CD4-positive, alpha-beta T cell treated with Interferon alpha-2 for 1 hour (primary cell): ENCODE measurements around the gene PLEKHA5.
"Not testable (repeated sequence)": the region's sequence is repeated elsewhere in the genome, so short reads cannot be mapped to it uniquely, and the experiment has no call there.

Experiments
- DNase-seq, 2 donors: peaks; one replicate each; pipeline ENCODE4 v3.0.0-alpha.2; 2020 to 2022

The PLEKHA5 gene

GRCh38 chr12:19285793-19286448 is 156.4 kb downstream of the PLEKHA5 start:
- DNase-seq: no peak

DNA sequence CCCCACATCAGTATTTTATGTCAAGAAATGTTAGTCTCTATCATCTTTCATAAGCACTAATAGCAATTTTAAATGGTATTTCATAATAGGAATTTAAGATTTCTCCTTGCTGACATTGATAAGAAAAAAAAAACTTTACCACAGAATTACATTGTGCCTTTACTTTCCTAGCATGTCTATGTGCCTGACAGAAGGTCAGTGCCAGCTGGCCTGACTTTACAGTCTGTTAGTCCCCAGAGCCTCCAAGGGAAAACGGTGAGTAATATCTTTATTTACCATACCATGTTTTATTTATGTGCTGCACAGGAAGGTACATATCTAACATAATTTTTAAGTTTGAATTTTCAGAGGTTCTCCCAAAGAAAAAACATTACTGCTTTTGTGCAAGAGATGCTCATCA is 157.8 kb downstream of the PLEKHA5 start:
- DNase-seq: no peak

- no peak for DNase-seq
Observed at GRCh38 chr12:19288161-19288560, 158.6 kb downstream of the PLEKHA5 start.

DNA sequence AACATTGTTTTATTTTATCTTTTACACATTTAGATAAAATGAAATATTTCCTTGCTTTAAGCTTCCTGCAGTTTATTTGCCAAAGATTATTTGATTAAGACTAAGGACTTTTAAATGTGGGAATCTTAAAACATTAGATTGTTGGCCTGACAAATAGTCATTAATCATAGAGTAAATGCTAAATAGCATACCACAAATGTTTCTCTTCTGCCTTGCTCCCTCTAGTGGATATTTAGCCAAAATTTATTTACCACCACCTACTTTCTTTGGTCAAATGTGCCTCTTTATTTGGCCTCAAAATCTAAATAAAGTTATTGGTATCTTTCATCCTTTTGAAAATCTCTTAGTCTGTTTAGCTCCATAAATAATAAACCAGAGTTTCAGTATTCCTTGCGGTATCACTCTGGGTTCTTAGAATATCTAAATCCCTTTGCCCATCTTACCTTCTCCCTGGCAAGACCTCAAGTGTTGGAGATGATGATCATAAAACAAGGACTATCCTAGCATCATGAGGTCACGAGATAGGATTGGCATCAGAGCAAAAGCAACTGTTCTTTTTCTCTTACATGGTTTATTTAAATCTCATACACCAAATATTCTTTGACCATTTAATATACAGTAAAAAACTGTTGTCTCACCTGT is 159.2 kb downstream of the PLEKHA5 start:
- DNase-seq: peak in 1 of 2 donors; percentile 27

DNA sequence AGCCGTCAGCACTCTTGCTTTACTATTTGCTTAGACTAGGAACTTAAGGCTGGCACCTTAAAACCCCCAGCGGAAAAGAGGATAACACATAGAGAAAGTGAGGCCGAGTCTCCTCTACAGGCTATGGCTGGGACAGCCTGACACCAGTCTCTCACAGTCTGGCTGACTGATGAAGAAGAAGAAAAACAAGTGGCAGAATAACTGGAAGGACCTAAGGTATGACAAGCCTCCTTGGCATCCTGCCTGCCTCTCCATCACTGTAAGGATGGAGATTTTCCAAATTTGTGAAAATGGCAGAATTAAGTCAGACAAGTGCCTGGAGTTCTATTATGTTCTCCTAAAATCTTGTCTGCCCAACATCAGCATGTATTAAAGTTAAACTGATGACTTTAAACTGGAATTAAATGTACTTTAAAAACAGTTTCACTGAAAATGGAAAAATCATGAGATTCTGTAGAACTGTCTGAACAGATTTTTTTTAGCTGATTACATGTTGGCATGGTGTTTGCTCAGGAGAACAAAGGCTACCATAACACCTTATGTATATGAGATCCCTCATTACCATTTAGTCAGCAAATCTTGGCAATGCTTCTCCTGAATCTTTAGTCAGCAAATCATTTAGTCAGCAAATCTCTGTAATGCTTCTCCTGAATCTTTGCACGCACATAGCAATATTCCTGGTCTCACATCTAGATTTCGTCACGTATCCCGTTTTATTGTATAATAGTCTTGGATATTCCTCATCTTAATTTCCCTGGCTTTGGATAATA is 169.5 kb downstream of the PLEKHA5 start:
- DNase-seq: no peak

GRCh38 chr12:19299765-19300164 is 170.2 kb downstream of the PLEKHA5 start:
- no peak for DNase-seq

- no peak for DNase-seq
Observed at GRCh38 chr12:19301223-19301622, 171.7 kb downstream of the PLEKHA5 start.

GRCh38 chr12:19301688-19302087 is 172.2 kb downstream of the PLEKHA5 start:
- DNase-seq: no peak

DNA sequence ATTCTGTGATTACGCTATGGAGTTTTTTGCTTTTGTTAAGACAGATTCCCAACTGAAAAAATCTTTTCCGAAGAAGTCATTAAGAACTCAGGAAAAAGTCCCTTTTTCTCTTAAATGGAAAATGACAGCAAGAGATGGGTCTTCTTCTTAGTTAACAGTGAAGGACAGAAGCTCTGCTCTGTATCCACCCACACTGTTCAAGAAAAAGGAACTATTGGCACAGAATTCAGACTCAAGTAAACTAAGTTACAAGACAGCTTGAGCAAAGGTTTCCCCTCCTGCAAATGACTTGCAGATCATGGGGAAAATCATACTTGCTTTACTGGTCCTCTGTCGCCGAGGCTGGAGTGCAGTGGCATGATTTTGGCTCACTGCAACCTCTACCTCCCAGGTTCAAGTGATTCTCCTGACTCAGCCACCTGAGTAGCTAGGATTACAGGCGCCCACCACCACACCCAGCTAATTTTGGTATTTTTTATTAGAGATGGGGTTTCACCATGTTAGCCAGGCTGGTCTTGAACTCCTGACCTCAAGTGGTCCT is 172.6 kb downstream of the PLEKHA5 start:
- no peak for DNase-seq

DNA sequence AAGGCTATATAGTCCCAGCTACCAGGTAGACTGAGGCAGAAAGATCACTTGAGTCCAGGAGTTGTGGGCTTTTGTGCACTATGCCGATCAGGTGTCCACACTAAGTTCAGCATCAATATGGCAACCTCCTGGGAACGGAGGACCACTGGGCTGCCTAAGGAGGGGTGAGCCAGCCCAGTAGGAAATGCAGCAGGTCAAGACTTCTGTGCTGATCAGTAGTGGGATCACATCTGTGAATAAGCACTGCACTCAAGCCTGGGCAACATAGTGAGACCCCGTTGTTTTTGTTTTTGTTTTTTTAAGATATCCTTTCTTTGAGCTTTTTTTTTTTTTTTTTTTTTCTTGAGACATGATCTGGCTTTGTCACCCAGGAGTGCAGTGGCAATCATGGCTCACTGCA is 174.0 kb downstream of the PLEKHA5 start:
- DNase-seq: no peak

DNA sequence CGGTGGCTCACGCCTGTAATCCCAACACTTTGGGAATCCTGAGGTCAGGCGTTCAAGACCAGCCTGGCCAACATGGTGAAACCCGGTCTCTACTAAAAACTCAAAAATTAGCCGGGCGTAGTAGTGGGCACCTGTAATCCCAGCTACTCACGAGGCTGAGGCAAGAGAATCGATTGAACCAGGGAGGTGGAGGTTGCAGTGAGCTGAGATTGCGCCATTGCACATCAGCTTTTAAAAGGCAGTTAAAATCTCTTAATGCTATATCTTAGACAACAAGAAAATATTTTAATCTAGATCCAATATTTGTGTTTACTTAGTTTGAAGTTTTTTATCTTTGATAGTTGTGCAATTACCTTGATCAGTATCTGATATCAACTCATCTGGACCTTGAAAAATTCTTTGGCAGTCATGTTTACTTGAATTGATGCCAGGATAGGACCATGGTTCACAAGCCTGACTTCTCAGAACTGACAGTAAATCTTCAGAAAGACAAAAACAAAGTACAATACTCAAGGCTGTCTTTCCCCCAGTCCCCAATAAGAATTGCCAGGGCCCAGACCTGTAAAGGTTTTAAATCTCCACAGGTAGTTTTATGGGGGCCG is 174.7 kb downstream of the PLEKHA5 start:
- DNase-seq: no peak

- DNase-seq: not testable (repeated sequence)
Observed at GRCh38 chr12:19305621-19306020, 176.1 kb downstream of the PLEKHA5 start.

DNA sequence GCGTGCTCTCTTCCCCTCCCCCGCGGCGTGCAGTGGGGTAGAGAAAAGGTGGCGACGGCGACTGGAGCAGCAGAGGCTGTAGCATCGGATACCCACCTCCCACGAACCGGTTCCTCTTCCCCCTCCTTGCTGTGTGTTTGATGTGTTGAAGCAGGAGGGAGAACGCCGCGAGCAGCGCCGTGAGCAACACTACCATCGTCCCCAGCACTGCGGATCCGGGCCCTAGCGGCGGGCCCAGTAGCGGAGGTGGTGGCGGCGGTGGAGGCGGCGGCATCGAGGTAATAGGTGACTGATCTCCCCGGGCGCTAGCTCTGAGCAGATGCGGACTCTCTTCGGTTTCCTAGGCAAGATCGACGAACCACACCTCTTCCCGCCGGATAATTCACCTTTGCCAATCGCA is 176.8 kb downstream of the PLEKHA5 start:
- no peak for DNase-seq

DNA sequence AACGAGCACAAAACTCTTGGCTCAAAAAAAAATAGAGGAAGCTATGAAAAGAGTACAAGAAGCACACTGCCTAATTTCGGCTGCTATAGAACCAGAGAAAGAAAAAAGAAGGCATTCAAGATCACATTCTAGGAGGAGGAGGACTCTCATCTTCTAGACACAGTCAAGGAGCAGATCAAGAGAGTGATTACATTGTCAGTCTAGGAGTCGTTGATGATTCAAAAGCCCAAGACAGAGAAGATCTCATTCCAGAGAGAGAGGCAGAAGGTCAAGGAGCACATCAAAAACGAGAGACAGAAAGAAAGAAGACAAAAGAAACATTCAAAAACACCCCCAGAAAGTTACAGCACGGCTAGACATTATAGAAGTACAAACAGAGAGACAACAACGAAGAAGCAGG is 177.9 kb downstream of the PLEKHA5 start:
- DNase-seq: no peak

DNA sequence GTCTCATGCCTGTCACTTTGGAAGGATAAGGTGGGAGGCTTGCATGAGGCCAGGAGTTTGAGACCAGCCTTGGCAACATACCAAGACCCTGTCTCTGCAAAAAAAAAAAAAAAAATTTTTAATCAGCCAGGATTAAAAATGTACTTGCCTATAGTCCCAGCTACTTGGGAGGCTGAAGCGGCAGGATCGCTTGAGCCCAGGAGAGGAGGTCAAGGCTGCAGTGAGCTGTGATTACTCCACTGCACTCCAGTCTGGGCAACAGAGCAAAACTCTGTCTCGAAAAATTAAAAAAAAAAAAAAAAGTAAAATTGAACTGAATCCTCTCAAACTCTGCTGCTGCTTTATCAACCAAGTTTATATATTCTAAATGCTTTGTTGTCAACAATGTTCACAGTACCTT is 181.6 kb downstream of the PLEKHA5 start:
- no peak for DNase-seq

- DNase-seq: no peak
Observed at GRCh38 chr12:19312637-19313036, 183.1 kb downstream of the PLEKHA5 start.

DNA sequence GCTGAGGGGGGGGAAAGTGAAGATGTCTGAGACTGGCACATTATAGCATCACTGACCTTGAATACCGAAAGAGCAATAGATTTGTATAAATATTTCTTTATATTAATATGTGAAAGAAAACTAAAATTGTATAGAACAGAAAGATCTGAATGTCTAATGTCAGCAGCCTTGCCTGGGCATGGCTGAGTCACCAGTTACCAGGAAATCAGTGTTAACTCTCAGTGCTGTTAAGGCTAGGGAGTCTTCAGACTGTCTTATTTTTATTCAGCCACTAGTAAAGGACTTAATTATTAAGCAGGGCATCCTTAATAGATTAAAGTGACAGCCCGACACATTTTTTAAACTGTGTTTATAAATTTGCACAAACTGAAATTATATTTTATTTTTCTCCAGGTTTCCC is 186.9 kb downstream of the PLEKHA5 start:
- DNase-seq: no peak

DNA sequence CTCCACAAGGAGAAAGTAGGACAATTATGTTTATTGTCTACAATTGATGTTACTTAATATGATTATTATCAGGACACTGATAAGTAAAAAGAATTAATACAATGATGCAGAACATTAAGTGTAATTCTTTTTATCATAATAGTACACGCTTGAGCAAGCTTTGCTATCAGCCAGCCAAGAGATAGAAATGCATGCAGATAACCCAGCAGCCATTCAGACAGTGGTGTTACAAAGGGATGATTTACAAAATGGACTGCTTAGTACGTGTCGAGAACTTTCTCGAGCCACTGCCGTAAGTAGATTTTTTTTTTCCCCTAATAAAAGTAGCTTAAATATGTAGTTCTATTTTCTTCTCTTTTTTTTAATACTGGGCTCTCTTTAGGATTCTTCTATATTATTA is 192.8 kb downstream of the PLEKHA5 start:
- DNase-seq: no peak

DNA sequence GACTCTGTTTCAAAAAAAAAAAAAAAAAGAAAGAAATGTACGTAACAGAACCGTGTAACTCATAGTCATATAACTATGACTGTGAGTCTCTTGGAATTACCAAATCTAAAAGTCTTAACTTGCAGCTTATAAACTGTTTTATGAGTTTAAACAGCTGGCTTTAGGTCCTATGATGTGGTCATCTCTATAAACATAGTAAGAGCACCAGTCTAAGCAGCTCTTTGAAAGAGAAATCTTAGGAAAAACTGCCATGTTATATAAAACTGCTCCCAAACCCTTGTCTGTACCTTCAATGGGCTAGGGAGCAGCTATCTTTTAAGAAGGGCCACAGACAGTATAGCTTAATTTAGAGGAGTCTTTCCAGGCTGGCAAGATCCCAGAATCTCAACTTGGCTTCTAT is 194.3 kb downstream of the PLEKHA5 start:
- no peak for DNase-seq

- DNase-seq: no peak
Observed at GRCh38 chr12:19326102-19326501, 196.6 kb downstream of the PLEKHA5 start.

DNA sequence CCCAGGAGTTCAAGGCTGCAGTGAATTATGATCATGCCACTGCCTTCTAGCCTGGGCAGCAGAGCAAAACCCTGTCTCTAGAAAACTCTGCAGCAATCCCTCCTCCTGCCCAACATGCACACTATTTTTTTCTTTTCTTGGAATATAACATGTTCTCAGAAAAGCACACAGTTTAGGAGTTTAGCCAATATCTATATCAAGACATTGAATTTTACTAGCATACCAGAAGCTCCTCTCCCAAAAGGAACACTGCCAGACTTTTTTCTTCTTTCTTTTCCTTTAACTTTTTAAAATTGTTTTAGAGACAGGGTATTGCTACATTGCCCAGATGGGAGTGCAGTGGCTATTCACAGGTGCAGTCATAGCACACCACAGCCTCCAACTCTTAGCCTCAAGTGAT is 202.7 kb downstream of the PLEKHA5 start:
- no peak for DNase-seq

GRCh38 chr12:19338405-19338804 is 208.9 kb downstream of the PLEKHA5 start:
- DNase-seq: no peak

DNA sequence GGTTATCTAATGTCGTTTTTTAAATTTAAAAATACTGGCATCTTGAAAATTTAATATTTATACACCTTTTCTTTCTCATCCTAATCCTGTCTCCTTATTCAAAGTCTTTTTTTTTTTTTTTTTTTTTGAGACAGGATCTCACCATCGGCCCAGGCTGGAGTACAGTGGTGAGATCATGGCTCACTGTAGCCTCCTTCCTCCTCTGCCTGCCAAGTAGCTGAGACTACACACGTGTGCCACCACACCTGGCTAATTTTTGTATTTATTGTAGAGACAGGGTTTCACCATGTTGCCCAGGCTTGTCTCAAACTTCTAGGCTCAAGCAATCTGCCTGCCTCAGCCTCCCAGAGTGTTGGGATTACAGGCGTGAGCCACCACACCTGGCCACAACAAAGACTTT is 221.3 kb downstream of the PLEKHA5 start:
- DNase-seq: not testable (repeated sequence)
